GM18502 (cell line): ENCODE measurements around the gene MCCC2.
"Not testable (repeated sequence)": the region's sequence is repeated elsewhere in the genome, so short reads cannot be mapped to it uniquely, and the experiment has no call there.

Source experiments
- ATAC-seq: cut with Tn5 transposase; IDR thresholded peaks from one replicate; pipeline ENCODE4 v1.9.1; 2021; ENCODE audit warnings: mild to moderate bottlenecking; ENCODE audit not compliant: unreplicated experiment, poor library complexity

Gene MCCC2

DNA sequence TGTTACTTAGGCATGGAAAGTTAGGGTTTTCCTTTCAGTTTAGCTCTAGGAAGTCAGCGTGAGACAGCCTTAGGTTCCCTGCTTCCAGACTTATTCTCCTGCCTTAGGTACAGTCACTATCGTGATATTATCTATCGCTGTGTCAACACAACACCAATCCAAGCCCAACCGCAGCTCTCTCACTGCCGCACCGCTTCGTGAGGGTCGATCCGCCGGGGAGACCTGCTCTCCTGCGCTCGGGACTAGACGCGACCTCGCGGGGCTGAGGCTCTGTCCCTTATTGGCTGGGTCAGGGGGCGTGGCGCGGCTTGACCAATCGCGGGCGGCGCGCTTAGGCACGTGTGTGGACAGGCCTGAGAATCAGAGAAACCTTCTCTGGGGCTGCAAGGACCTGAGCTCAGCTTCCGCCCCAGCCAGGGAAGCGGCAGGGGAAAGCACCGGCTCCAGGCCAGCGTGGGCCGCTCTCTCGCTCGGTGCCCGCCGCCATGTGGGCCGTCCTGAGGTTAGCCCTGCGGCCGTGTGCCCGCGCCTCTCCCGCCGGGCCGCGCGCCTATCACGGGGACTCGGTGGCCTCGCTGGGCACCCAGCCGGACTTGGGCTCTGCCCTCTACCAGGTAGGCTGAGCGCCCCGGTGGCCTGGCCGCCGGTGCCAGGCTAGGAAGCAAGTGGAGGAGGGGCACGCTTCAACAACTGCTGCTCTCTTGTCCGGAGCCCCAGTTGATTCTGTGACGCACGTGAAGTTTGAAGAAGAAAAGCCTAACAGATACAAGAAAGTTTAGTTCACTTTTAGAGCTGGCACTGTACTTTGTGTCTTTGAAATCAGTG is at the start of gene MCCC2:
TSS of gene MCCC2 (plus strand) at position 400 of the 825 bp plus-strand sequence. CDS start at position 486, 86 bp downstream.
- ATAC-seq: peak; percentile 96

DNA sequence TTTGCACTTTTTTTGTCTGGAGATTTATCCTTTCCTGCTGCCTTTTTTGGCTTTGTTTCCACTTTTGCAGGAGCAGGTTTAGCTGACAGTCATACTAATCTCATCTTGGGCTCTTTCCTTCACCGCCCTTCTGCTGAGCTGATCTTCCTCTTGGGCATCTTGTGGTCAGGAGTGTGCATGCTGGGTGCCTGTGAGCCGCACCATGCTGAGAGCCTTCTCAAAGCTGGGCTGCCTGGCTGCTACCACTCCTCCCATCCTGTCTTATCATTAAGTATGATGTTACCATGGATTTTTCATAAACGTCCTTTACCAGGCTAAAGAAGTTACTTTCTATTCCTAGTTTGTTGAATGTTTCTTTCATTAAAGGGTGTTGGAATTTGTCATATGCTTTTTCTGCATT is 49.5 kb upstream of the MCCC2 start:
- no peak for ATAC-seq

DNA sequence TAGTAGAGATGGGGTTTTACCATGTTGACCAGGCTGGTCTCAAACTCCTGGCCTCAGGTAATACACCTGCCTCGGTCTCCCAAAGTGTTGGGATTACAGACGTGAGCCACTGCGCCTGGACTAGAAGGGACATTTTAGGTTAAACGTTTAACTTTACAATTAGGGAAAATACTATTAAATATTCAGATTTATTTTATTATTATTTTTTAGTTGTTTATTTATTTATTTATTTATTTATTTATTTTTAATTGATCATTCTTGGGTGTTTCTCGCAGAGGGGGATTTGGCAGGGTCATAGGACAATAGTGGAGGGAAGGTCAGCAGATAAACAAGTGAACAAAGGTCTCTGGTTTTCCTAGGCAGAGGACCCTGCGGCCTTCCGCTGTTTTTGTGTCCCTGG is 36.3 kb upstream of the MCCC2 start:
- not testable (repeated sequence) for ATAC-seq

DNA sequence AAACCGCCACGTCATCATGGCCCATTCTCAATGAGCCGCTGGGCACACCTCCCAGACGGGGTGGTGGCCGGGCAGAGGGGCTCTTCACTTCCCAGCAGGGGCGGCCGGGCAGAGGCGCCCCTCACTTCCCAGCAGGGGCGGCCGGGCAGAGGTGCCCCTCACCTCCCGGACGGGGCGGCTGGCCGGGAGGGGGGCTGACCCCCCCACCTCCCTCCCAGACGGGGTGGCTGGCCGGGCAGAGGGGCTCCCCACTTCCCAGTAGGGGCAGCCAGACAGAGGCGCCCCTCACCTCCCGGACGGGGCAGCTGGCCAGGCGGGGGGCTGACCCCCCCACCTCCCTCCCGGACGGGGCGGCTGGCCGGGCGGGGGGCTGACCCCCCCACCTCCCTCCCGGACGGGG is 35.6 kb upstream of the MCCC2 start:
- not testable (repeated sequence) for ATAC-seq

DNA sequence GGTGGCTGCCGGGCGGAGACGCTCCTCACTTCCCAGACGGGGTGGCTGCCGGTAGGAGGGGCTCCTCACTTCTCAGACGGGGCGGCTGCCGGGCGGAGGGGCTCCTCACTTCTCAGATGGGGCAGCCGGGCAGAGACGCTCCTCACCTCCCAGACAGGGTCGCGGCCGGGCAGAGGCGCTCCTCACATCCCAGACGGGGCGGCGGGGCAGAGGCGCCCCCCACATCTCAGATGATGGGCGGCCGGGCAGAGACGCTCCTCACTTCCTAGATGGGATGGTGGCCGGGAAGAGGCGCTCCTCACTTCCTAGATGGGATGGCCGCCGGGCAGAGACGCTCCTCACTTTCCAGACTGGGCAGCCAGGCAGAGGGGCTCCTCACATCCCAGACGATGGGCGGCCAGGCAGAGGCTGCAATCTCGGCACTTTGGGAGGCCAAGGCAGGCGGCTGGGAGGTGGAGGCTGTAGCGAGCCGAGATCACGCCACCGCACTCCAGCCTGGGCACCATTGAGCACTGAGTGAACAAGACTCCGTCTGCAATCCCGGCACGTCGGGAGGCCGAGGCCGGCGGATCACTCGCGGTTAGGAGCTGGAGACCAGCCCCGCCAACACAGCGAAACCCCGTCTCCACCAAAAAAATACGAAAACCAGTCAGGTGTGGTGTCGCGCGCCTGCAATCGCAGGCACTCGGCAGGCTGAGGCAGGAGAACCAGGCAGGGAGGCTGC is 35.0 kb upstream of the MCCC2 start:
- not testable (repeated sequence) for ATAC-seq

DNA sequence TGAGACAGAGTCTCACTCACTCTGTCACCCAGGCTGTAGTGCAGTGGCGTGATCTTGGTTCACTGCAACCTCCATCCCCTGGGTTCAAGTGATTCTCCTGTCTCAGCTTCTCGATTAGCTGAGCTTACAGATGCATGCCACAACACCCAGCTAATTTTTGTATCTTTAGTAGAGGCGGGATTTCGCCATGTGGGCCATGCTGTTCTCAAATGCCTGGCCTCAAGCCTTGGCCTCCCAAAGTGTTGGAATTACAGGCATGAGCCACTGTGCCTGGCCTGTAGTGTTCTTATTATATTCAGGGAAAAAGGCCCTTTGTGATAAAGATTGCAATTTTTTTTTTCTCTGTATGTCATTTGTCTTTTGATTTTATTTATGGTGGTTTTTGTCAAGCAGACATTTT is 24.0 kb upstream of the MCCC2 start:
- ATAC-seq: no peak

DNA sequence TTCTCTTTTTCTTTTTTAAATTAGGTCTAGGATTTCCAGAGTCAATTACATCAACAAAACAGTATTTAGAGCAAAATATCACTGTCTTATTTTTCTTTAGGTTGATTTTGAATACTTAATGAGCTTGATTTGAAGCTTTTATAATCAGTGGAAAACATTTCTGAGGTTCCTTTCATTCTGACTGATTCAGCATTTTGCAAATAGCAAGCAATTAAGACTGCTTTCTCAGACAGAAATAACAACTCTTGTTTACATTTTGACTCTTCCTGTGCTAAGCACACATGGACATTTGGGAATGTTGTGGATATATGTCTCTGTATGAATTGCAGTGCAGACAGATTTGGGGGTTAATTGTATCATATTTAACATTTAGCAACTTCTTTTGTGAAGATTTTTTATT is 22.2 kb upstream of the MCCC2 start:
- no peak for ATAC-seq

DNA sequence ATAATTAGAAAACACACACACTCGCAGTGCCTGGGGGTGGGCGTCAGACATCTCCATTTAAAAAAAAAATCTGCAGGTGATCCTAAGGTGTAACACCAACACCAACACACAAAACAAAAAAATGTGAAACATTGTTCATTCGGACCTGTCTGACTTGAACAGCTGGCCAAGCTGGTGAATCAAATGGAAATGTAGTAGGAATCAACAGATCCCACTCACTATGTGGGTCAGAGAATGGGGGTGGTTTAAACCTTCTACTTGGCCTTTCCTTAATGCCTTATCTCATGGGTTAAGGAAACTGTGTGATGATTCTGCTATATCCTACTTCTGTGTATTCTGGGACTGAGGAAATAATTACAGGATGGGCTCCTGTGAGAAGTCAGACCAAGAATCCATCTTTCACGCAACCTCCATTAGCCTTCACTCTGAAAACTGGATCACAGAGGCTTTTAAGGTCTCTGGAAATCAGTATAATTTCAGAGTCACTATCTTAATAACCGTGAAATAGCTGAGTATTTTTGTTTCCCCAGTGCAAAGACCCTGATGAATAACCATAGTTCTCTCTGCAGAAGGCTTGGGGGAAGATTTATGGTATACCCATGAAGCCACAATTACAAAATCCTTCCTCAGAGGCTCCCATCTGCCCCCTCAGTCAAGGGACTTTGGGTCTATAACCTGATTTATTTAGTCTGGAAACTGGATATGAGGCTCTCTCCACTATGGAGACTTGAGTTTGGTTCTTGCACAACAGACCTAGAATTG is 17.2 kb upstream of the MCCC2 start:
- ATAC-seq: no peak

DNA sequence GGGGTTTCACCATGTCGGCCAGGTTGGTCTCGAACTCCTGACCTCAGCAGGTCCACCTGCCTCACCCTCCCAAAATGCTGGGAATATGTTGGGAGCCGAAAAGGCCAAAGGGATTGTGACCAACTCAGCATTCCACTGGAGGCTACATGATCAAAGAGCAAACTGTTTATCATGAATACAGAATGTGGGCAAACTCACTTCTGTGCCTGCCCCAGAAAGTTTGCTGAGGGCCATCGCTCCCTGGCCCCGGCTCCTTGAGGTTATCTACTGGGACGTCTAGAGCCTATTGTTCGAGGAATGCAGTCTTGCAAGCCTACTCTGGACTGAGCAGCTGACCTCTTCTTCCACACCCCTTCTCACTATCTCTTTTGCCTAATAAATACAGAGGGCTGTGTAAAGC is 15.3 kb upstream of the MCCC2 start:
- not testable (repeated sequence) for ATAC-seq

DNA sequence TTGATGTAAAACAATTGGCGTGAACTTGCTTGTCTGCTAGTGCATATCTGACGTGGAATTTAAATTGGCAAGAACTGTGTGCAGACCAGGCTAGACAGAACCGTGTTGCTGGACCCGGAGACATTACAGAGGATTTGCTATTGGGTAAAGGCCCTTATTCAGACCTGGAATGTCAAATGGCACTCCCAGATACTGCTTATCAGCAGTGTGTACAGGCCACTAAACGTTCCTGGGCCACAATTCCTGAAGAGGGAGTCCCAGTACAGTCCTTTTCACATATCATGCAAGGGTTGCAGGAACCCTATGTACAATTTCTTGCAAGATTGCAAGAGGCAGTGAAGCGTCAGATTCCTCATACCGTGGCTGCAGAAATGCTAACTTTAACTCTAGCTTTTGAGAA is 13.5 kb upstream of the MCCC2 start:
- no peak for ATAC-seq

DNA sequence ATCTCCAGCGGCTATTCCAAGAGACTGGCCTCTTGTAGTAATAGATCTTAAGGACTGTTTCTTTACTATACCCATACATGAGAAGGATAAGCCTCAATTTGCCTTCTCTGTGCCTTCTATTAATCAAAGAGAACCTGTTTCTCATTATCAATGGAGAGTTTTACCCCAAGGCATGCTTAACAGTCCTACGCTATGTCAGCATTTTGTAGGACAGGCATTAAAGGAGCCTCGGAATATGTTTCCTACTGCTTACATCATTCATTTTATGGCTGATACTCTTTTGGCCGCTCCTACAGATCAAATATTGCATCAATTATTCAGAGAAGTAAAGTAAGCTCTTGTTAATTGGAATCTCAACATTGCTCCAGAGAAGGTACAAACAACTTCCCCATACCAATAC is 11.6 kb upstream of the MCCC2 start:
- ATAC-seq: not testable (repeated sequence)

DNA sequence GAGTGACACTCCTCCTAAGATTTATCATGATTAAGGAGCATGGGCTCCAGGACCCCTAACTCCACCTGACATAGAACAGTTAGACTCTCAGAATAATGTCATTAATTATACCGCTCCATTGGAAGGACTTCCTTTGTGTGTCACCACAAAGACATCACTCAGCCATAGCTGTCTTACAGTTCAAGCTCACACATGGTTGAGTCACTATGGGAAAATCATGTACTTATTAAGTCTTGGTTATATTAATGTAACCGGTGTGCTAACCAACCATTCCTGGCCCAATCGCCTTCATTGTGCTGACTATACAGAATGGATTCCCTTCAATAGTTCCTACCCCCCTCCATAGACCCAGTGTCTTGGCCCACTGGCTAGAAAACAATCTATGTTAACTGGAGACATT is 10.9 kb upstream of the MCCC2 start:
- no peak for ATAC-seq

DNA sequence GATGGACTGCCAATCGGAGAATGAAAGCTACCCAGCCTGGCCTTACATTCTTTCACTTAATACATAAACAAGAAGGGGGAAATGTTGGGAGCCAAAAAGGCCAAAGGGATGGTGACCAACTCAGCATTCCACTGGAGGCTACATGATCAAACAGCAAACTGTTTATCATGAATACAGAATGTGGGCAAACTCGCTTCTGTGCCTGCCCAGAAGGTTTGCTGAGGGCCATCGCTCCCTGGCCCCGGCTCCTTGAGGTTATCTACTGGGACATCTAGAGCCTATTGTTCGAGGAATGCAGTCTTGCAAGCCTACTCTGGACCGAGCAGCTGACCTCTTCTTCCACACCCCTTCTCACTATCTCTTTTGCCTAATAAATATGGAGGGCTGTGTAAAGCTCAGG is 9.3 kb upstream of the MCCC2 start:
- ATAC-seq: not testable (repeated sequence)

DNA sequence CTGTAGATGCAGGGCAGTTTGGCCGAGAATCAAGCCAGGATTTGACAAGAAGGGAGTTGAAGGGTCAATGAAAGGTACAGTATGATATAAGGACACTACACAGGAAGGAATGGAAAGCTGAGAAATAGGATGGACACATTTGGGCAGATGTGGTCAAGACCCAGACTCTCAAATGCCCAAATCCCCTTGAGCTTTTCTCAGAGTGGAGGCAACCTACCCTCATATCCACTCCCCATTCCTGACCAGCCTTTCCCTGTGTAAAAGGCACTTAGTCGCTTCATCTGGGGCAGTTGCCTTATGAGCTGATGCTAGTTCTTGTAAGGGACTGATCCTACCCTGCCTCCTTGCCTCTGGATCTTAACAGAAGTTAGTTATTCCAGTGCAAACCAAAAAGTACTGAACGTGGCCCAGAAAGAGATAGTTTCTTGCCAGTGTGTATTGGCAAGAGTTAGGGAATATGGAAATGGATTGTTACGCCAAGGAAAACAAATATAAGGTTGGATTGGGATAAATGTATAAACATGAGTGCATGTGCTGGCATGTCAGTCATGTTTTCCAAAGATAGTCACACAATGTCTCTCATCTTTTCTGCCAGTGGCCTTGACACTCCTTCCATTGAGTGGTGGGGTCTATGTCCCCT is 4.1 kb upstream of the MCCC2 start:
- ATAC-seq: no peak

DNA sequence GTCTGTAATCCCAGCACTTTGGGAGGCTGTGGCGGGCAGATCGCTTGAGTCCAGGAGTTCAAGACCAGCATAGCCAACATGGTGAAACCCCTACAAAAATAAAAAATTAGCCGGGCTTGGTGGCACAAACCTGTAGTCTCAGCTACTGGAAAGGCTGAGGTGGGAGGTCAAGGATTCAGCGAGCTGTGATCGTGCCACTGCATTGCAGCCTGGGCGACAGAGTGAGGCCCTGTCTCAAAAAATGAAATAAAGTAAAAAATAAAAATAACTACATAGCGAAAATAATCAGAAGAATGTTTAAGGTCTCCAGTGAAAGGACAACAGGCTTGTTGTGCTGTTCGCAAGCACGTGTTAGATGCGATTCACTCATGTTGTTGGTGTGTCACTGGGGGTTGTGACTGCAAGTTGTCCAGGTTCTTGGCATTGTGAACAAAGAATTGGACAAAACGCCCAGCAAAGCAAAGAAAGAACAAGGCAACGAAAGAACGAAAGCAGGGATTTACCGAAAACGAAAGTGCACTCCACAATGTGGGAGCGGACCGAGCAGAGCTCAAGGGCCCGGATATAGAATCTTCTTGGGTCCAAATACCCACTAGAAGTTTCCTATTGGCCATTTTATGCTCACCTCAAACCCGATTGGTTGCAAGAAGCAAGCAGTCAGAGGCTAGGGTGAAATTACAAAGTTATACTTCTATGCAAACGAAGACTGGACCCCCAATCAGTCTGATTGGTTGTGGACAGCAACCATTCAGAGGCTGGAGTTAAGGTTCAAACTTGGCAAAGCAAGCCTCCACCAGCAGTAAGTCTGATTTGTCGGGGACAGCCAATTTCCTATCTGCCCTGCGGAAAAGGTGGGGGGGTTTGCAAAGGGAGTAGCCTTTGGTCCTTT is 844 bp upstream of the MCCC2 start:
- ATAC-seq: peak; percentile 9

DNA sequence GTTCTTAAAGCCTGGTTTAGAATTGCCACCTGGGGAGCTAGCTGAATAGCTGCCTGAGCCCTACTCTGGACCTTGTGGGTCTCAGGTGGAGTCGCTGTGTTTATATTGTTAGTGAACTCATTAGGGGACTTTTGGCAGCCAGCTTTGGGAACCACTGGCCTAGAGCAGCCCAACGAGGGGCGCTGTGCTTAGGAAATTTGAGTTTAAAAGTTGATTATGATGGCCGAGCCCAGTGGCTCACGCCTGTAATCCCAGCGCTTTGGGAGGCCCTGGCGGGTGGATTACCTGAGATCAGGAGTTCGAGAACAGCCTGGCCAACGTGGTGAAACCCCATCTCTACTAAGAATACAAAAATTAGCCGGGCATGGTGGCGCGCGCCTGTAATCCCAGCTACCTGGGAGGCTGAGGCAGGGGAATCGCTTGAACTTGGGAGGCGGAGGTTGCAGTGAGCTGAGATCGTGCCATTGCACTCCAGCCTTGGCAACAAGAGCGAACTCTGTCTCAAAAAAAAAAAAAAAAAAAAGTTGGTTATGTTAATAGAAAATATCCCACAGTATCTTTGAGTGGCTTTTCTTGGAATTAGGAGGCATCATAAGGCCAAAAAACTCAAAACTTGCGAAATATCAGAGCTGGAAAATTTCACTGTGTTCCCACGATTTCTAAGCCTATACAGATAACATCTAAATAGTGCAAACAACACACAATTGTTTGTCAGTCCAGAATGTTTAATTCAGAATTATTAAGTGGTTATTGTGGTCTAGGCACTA is 809 bp downstream of the MCCC2 start:
- peak; percentile 12 for ATAC-seq

DNA sequence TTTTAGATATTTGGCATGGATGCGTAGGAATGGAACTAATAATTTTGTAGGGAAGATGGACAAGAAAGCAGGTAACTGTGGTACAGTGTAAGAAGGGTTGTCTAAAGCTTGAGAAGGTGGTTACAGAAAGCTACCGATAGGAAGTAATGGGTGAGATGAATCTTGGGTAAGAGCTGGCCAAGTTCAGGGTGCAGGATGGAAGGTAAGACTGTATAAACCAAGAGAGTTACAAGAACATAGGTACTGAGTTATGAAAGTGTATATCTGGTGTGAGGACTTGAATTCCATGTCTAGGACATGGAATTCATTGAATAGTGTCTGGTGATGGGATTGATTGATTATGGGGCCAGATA is 1.4 kb downstream of the MCCC2 start:
- no peak for ATAC-seq

DNA sequence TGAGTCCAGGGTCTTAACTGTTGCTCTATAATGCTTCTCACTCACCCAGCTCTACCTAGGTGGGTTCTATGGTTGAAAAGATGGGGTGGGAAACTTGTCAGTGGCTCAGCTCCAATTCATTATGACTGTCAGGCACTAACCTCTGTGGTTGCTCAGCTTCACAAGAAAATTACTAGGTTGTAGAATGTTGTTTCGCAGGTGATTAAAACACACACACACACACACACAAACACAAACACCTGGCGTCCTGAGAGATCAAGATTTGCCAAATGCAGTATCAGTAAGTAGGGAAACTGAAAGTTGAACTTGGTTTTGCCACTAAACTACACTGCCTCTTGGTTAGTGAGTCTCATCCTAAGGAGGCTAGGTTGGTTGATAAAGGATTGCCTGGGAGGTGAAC is 2.8 kb downstream of the MCCC2 start:
- ATAC-seq: no peak

DNA sequence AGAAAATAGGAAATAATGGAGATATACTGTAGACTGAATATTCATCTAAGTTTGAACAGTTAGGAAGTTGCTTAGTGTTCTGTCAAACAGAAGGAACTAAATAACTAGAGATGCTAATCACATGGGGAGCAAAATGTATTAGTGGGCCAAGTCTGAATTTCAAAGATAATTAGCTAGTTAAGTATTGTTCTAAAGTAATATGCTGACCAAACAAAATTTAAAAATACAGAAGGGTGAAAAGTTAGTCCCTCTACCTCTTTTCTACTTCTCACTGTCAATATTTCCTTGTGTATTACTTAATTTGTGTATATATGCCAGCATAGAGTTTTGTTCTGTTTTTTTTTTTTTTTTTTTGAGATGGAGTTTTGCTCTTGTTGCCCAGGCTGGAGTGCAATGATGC is 4.0 kb downstream of the MCCC2 start:
- no peak for ATAC-seq
